Cardiac muscle cell (in vitro differentiated cells and primary cell): ENCODE results near the gene HLA-DQB2. TPM values are rescaled to one million over a fixed set of nuclear protein-coding genes. Genes with fewer than 3 reads are reported as not detected.

Experiments
- DNase-seq, 2 donors: peaks; one replicate each; pipeline versions ENCODE4 v3.0.0 to v3.0.0-alpha.2; 2010 to 2017; ENCODE audit warnings: low read depth in 1 of 2, low spot score in 1 of 2
- H3K27ac ChIP-seq: fragments of 200-600 bp; sonication (generic); 2 replicates; pipeline ENCODE4 v1.5.1; 2016
- H3K27me3 ChIP-seq: fragments of 200-600 bp; sonication (generic); 2 replicates; pipeline ENCODE4 v1.6.0; 2016; ENCODE audit warnings: control low read depth
- H3K36me3 ChIP-seq: fragments of 200-600 bp; sonication (generic); 2 replicates; pipeline ENCODE4 v1.5.1; 2016; ENCODE audit warnings: control low read depth
- H3K4me1 ChIP-seq: fragments of 200-600 bp; sonication (generic); 2 replicates; pipeline ENCODE4 v1.8.1; 2017; ENCODE audit warnings: low read depth, mild to moderate bottlenecking, mixed run types
- H3K4me3 ChIP-seq: fragments of 200-600 bp; sonication (generic); 2 replicates; pipeline ENCODE4 v1.5.1; 2016; ENCODE audit warnings: mild to moderate bottlenecking
- H3K9me3 ChIP-seq: fragments of 200-600 bp; sonication (generic); 2 replicates; pipeline ENCODE4 v1.5.1; 2017; ENCODE audit warnings: low read depth, mild to moderate bottlenecking, control low read depth
- polyA plus RNA-seq: library from polyadenylated mRNA; unstranded; fragments of >200 nt; fragmentation: Nextera tagmentation; extraction: Ambion mirVana; gene quantifications from 2 replicates; pipeline ENCODE4 v1.2.1, GENCODE V29; 2016
- total RNA-seq: library from RNA; depleted of rRNA; stranded (reverse); fragments of >200 nt; gene quantifications from 2 replicates; pipeline ENCODE4 v1.2.3, GENCODE V29; 2016
- TF ChIP-seq, protein P1 (sequence below): IDR thresholded peaks from 2 replicates; pipeline ENCODE4 v1.5.1; 2012; ENCODE audit warnings: low read depth, mild to moderate bottlenecking, low read length

The HLA-DQB2 gene
- total and polyA plus RNA-seq, 2 experiments from 2014 or later: not detected

DNA sequence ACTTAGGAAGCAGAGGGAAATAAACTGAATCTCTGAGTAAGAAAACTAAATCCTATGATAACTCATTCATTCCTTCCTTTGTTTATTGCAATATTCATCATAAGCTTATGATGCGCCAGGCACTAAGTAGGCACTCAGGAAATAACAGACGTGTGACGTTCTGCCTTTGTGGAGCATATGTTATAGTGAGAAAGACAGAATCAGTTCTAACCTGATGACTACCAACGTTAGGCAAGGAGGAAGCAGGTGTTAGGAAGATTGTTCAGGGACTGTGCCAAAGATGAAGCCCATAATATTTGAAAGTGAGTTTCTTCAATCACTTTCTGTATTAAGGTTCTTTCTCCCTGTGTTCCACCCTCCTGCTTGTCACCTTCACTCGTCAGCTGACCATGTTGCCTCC is 18.6 kb downstream of the HLA-DQB2 start:
- Histone ChIP-seq H3K9me3 (no peaks in the 10 kb centered on the region), H3K4me1 (no peaks in the 10 kb centered on the region), H3K27me3 (no peaks in the 10 kb centered on the region), H3K27ac (no peak overlapping the region), H3K36me3 (no peaks in the 10 kb centered on the region), H3K4me3 (no peak overlapping the region)
- TF ChIP-seq, protein P1, sequence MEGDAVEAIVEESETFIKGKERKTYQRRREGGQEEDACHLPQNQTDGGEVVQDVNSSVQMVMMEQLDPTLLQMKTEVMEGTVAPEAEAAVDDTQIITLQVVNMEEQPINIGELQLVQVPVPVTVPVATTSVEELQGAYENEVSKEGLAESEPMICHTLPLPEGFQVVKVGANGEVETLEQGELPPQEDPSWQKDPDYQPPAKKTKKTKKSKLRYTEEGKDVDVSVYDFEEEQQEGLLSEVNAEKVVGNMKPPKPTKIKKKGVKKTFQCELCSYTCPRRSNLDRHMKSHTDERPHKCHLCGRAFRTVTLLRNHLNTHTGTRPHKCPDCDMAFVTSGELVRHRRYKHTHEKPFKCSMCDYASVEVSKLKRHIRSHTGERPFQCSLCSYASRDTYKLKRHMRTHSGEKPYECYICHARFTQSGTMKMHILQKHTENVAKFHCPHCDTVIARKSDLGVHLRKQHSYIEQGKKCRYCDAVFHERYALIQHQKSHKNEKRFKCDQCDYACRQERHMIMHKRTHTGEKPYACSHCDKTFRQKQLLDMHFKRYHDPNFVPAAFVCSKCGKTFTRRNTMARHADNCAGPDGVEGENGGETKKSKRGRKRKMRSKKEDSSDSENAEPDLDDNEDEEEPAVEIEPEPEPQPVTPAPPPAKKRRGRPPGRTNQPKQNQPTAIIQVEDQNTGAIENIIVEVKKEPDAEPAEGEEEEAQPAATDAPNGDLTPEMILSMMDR: no peak
- DNase-seq: no peak

DNA sequence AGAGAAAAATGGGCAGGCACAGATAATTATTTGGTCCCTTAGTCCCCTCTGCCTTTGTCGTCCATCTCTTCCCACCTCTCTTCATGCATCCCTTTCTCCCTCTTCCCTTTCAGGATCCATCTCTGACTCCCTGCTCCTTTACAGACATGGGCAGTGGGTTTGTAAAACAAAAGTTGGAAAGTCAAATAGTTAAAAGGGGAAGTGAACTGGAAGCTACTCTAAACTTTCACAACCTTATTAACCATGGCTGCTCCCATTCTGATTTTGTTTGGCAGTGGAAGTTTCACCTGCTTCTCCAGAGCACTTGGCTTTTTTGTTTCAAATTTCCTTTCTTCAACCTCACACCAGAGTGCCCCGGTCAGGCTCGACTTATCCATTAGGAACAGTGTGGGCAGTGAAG is 21.0 kb downstream of the HLA-DQB2 start:
- no peaks in the 10 kb centered on the region for H3K4me1 ChIP-seq
- H3K9me3 ChIP-seq: no peaks in the 10 kb centered on the region
- no peaks in the 10 kb centered on the region for H3K36me3 ChIP-seq
- no peak for DNase-seq
- H3K27me3 ChIP-seq: no peaks in the 10 kb centered on the region
- H3K4me3 ChIP-seq: no peak overlapping the region
- H3K27ac ChIP-seq: no peak overlapping the region
- TF ChIP-seq, protein P1: no peak

DNA sequence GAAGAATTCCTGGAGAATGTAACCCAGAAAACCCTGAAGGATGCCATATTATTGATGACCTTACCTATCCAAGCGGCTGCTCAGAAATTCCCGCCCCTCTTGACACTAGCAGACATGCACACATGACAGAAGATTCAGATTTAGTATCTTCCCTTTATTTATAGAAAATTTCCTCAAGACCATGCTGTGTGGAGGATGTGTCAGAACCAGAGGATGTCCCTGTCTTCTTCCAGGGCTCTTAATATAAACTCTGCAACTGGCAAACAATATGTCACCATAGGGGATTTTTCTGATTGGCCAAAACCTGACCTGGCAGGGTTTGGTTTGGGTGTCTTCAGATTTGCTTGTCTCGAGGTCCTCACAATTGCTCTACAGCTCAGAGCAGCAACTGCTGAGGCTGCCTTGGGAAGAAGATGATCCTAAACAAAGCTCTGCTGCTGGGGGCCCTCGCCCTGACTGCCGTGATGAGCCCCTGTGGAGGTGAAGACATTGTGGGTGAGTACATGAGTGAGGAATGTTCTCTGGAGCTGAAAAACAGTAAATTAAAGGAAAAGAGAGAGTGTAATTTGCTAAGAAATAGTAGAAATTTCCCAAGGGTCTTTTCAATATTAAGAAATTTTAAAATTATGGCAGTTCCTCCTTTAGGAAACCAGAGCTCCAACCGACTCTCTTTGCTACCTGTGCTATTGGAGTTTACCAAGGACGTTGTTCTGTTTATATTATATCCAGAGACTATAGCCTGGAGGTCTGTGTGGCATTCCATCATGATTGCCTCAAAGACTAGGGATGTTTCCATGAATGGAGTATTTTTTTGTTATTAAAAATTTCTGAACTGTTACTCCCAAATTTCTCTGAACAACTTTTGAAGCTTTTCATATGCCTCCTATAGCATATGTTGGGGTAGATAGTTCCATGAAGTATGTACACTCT is 22.0 kb downstream of the HLA-DQB2 start, which contains the start of gene HLA-DQA2:
Gene HLA-DQA2, plus strand, starts transcription at position 361 of the 930 bp plus-strand sequence. Its CDS starts 53 bp downstream, at position 414.
- Histone ChIP-seq H3K9me3 (no peaks in the 10 kb centered on the region), H3K4me3 (no peak within 1 kb of the TSS), H3K27ac (no peak within 1 kb of the TSS), H3K4me1 (no peaks in the 10 kb centered on the region), H3K27me3 (no peaks in the 10 kb centered on the region), H3K36me3 (no peaks in the 10 kb centered on the region)
- TF ChIP-seq, protein P1: no peak
- no peak for DNase-seq

DNA sequence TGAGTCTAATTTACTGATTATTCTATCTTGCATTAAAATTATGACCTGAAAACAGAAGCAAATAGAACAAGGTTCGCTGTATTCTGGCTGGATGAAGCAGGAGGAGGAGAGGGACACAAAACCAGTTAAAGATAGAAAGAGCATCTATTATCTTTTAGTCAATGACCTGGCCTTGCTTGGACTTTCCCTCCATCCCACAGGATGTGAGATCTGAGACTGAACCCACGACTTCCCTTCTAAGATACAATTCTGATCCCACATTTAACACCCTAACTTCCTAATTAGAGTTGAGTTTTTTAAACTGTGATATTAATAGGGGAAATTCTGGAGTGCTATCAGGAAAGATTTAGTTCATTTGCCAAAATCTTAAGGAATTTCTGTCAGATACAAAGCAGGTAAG is 25.2 kb downstream of the HLA-DQB2 start:
- no peak for DNase-seq
- Histone ChIP-seq H3K9me3 (no peaks in the 10 kb centered on the region), H3K36me3 (no peaks in the 10 kb centered on the region), H3K27me3 (no peaks in the 10 kb centered on the region), H3K4me1 (no peaks in the 10 kb centered on the region), H3K27ac (no peak overlapping the region), H3K4me3 (no peak overlapping the region)
- TF ChIP-seq, protein P1: no peak

DNA sequence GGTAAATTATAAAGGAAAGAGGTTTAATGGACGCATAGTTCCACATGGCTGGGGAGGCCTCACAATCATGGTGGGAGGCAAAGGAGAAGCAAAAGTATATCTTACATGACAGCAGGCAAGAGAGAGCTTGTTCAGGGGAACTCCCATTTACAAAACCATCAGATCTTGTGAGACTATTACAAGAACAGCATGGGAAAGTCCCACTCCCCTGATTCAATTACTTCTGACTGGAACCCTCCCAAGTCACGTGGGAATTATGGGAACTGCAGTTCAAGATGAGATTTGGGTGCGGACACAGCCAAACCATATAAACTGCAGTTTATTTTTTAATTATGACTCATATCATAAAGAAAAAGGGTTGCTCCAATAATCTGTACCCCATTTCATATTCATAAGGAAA is 44.5 kb downstream of the HLA-DQB2 start:
- TF ChIP-seq, protein P1: no peak
- no peaks in the 10 kb centered on the region for H3K4me1 ChIP-seq
- no peaks in the 10 kb centered on the region for H3K27me3 ChIP-seq
- DNase-seq: no peak
- H3K36me3 ChIP-seq: no peaks in the 10 kb centered on the region
- H3K27ac ChIP-seq: no peak overlapping the region
- no peak overlapping the region for H3K4me3 ChIP-seq
- no peaks in the 10 kb centered on the region for H3K9me3 ChIP-seq
